GM06990 (cell line): ENCODE measurements around the gene ZBTB7A.

ENCODE experiments used
- DNase-seq: peaks from one replicate; pipeline ENCODE4 v3.0.0-alpha.2; 2011; ENCODE audit not compliant: insufficient read length; ENCODE audit errors: extremely low read depth
- H3K27me3 ChIP-seq: replicated peaks from 2 replicates; pipeline ENCODE4 v1.6.0; 2011; ENCODE audit warnings: low read length; ENCODE audit not compliant: control insufficient read depth, insufficient read depth
- H3K36me3 ChIP-seq: 2 replicates; pipeline ENCODE4 v1.5.1; 2011; ENCODE audit warnings: low read length; ENCODE audit not compliant: control insufficient read depth, insufficient read depth
- H3K4me3 ChIP-seq: replicated peaks from 2 replicates; pipeline ENCODE4 v1.5.1; 2011; ENCODE audit warnings: low read depth, mild to moderate bottlenecking, control low read depth, low read length
- CTCF ChIP-seq: IDR thresholded peaks from 2 replicates; pipeline ENCODE4 v1.5.1; 2011; ENCODE audit warnings: low read length, control low read depth, mild to moderate bottlenecking, inconsistent platforms; ENCODE audit not compliant: insufficient read depth, poor library complexity, severe bottlenecking

The ZBTB7A gene

GRCh38 chr19:4101496-4101770 lies 34.7 kb upstream of the ZBTB7A start:
- no peak for TF ChIP-seq CTCF
- Histone ChIP-seq H3K36me3 (peaks cover 53% of the 10 kb centered on the region), H3K4me3 (no peak overlapping the region)

GRCh38 chr19:4100647-4101495 lies 34.2 kb upstream of the ZBTB7A start:
- peaks cover 51% of the 10 kb centered on the region for H3K36me3 ChIP-seq
- TF ChIP-seq CTCF: no peak
- DNase-seq: no peak
- no peaks in the 10 kb centered on the region for H3K27me3 ChIP-seq
- no peak overlapping the region for H3K4me3 ChIP-seq

More at GRCh38 chr19:4101496-4101770, 34.7 kb upstream of the ZBTB7A start:
- no peaks in the 10 kb centered on the region for H3K27me3 ChIP-seq
- no peak for DNase-seq

- Histone ChIP-seq H3K4me3 (no peak overlapping the region), H3K36me3 (peaks cover 50% of the 10 kb centered on the region), H3K27me3 (no peaks in the 10 kb centered on the region)
- no peak for TF ChIP-seq CTCF
- no peak for DNase-seq
Measured at GRCh38 chr19:4099041-4099764, 32.5 kb upstream of the ZBTB7A start.

- Histone ChIP-seq H3K36me3 (peaks cover 54% of the 10 kb centered on the region), H3K27me3 (no peaks in the 10 kb centered on the region), H3K4me3 (no peak overlapping the region)
- TF ChIP-seq CTCF: no peak
- DNase-seq: no peak
Measured at GRCh38 chr19:4098493-4098892, 31.8 kb upstream of the ZBTB7A start.

DNA sequence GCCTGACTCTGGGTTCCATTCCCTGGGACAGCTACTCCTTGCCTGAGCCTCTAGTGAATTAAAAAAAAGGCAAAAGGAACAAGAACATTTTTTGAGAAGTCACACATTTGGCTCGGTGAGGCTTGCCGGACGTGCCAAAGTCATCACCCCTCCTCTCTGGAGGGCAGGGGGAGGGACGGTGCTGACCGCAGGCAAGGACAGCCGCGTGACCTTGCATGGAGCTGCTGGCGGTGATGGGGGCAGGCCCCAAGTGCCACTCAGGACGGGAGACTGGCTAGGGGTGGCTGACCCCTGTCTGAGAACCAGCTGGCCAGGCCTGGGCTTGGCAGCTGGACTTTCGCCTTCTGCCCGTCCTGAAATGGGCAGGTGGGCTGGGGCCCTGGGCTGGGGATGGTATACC lies 30.8 kb upstream of the ZBTB7A start:
- peaks cover 47% of the 10 kb centered on the region for H3K36me3 ChIP-seq
- TF ChIP-seq CTCF: no peak
- no peak for DNase-seq
- H3K27me3 ChIP-seq: no peaks in the 10 kb centered on the region
- H3K4me3 ChIP-seq: no peak overlapping the region
